Immature natural killer cell (primary cell): Measurements from ENCODE around the gene CCN6. TPM values are rescaled to one million over a fixed set of nuclear protein-coding genes. Genes with fewer than 3 reads are reported as not detected.
"Not testable (repeated sequence)": the region's sequence is repeated elsewhere in the genome, so short reads cannot be mapped to it uniquely, and the experiment has no call there.

Source experiments
- DNase-seq, 3 donors: peaks; one replicate each; pipeline ENCODE4 v3.0.0; 2022; ENCODE audit warnings: mixed read lengths in 1 of 3
- H3K27ac Mint-ChIP-seq, 6 donors: one replicate each; pipeline ENCODE4 v1.8.0; 2020; ENCODE audit warnings: mixed read lengths in 6 of 6, mild to moderate bottlenecking in 5 of 6, inconsistent platforms in 4 of 6, moderate library complexity in 3 of 6
- H3K27me3 Mint-ChIP-seq, 3 donors: one replicate each; pipeline ENCODE4 v1.8.0; 2020 to 2021; ENCODE audit warnings: low read depth in 3 of 3, mild to moderate bottlenecking in 3 of 3, mixed read lengths in 3 of 3, moderate library complexity in 3 of 3, inconsistent platforms in 1 of 3
- H3K36me3 Mint-ChIP-seq, 3 donors: one replicate each; pipeline ENCODE4 v1.8.0; 2020; ENCODE audit warnings: mixed read lengths in 3 of 3, inconsistent platforms in 2 of 3, mild to moderate bottlenecking in 2 of 3
- H3K4me1 Mint-ChIP-seq, 2 donors: one replicate each; pipeline ENCODE4 v1.8.0; 2020; ENCODE audit warnings: inconsistent platforms in 2 of 2, mild to moderate bottlenecking in 2 of 2, mixed read lengths in 2 of 2, moderate library complexity in 1 of 2
- H3K4me3 Mint-ChIP-seq, 5 donors: one replicate each; pipeline ENCODE4 v1.8.0; 2020; ENCODE audit warnings: mild to moderate bottlenecking in 5 of 5, mixed read lengths in 5 of 5, inconsistent platforms in 3 of 5, moderate library complexity in 3 of 5
- H3K9me3 Mint-ChIP-seq, 6 donors: one replicate each; pipeline ENCODE4 v1.8.0; 2020; ENCODE audit warnings: mild to moderate bottlenecking in 6 of 6, mixed read lengths in 6 of 6, inconsistent platforms in 4 of 6, moderate library complexity in 3 of 6
- polyA plus RNA-seq, 3 donors: library from polyadenylated mRNA; unstranded; fragments of 300-500 nt; fragmentation: Illumina TruSeq; gene quantifications; one replicate each; pipeline ENCODE4 v1.2.3, GENCODE V29; 2021

The CCN6 gene
- polyA plus RNA-seq, 3 donors from 2014 or later: not detected

DNA sequence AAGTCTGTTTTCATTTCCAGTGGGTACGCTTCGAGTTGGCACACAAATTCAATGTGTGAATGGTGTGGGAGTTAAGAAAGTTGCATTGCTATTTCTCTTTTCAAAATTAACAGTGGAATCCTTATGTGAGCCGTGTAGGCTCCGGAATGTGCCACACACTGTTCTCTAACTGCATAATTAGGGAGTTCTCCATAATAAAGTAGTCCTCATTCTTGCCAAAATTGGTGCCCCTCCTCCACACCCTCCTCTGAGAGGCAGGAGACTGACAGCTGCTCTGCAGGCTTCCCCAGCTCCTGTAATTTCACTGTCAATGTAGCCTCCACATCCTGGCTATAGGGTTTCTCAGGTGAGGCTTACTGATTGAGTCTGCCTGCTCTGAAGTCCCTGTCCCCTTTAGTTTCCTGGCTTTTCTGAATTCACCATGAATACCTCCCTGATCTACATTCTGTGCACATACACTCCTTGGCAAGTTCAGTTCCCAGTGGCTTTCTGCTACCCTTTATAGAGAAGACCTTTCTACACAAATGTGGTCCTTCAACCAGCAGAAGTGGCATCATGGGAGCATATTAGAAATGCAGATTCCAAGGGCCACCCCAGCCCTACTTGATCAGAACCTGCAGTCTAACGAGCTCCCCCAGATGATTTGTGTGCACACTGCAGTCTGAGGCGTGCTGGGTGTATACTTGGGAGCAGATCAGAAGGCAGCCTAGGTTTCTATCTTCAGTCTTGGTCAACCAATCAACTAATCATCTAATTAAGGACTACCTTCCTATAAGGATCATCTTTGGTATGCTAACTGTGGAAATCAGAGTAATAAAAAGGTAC lies 19.9 kb upstream of the CCN6 start:
- no peak overlapping the region for H3K4me3 Mint-ChIP-seq
- H3K4me1 Mint-ChIP-seq: peaks cover 8 to 25% of the 10 kb centered on the region in 2 donors
- no peaks in the 10 kb centered on the region for H3K36me3 Mint-ChIP-seq
- H3K27me3 Mint-ChIP-seq: peaks cover 0 to 2% (median 0%) of the 10 kb centered on the region in 3 donors
- H3K9me3 Mint-ChIP-seq: no peaks in the 10 kb centered on the region
- no peak for DNase-seq
- H3K27ac Mint-ChIP-seq: no peak overlapping the region

- H3K36me3 Mint-ChIP-seq: no peaks in the 10 kb centered on the region
- no peak overlapping the region for H3K4me3 Mint-ChIP-seq
- H3K27ac Mint-ChIP-seq: no peak overlapping the region
- DNase-seq: no peak
- peaks cover 2 to 19% of the 10 kb centered on the region in 2 donors for H3K4me1 Mint-ChIP-seq
- peaks cover 0 to 4% (median 0%) of the 10 kb centered on the region in 3 donors for H3K27me3 Mint-ChIP-seq
- H3K9me3 Mint-ChIP-seq: no peaks in the 10 kb centered on the region
Measured at GRCh38 chr6:112034616-112034995, 19.3 kb upstream of the CCN6 start.

GRCh38 chr6:112036088-112036637 lies 17.7 kb upstream of the CCN6 start:
- peaks cover 0 to 8% of the 10 kb centered on the region in 2 donors for H3K4me1 Mint-ChIP-seq
- H3K27me3 Mint-ChIP-seq: peaks cover 0 to 3% (median 0%) of the 10 kb centered on the region in 3 donors
- H3K4me3 Mint-ChIP-seq: no peak overlapping the region
- DNase-seq: no peak
- no peaks in the 10 kb centered on the region for H3K36me3 Mint-ChIP-seq
- H3K27ac Mint-ChIP-seq: no peak overlapping the region
- no peaks in the 10 kb centered on the region for H3K9me3 Mint-ChIP-seq

DNA sequence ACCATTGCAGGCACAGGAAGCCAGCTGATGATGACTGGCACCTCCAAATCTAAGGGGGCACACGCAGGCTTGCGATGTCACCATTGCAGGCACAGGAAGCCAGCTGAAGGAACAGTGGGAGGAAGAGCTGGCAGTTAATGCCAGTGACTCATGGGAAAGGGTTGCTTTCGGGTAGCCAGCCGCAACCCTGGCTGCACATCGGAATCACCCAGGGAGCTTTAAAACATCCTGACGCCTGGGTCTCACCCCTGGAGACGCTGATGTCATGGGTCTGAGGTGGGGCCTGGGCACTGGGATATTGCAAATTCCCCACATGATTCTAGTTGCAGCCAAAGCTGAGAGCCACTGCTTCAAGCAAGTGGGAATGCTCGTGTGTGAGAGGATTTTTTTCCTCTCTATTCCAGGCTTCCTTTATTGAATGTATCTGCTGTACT lies 16.1 kb upstream of the CCN6 start:
- H3K27me3 Mint-ChIP-seq: peaks cover 0 to 3% (median 0%) of the 10 kb centered on the region in 3 donors
- no peak overlapping the region for H3K27ac Mint-ChIP-seq
- no peaks in the 10 kb centered on the region for H3K9me3 Mint-ChIP-seq
- H3K4me3 Mint-ChIP-seq: no peak overlapping the region
- DNase-seq: no peak
- H3K4me1 Mint-ChIP-seq: peaks cover 7 to 18% of the 10 kb centered on the region in 2 donors
- H3K36me3 Mint-ChIP-seq: no peaks in the 10 kb centered on the region

DNA sequence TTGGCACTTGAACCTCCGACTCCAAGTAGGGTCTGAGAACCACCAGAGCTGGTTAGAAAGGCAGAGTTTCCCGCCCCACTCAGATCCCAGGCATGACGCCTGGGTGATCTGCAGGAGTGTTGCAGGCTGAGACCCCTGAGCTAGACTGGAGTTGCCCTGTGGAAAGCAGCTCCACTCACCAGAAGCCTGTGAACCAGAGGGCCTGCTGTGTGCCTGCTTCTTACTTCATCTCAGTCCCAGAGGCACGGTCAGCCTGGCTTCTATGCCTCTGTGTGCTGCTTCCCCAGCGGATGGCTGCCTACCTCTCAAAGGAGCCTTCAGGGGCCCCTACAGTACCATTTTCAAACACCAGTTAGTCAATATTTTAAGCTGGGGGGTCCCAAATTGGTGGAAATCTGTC lies 15.6 kb upstream of the CCN6 start:
- Mint-ChIP-seq H3K4me1 (peaks cover 8 to 20% of the 10 kb centered on the region in 2 donors), H3K27me3 (peaks cover 0 to 3% (median 2%) of the 10 kb centered on the region in 3 donors), H3K9me3 (no peaks in the 10 kb centered on the region), H3K36me3 (no peaks in the 10 kb centered on the region), H3K4me3 (no peak overlapping the region), H3K27ac (no peak overlapping the region)
- DNase-seq: no peak

DNA sequence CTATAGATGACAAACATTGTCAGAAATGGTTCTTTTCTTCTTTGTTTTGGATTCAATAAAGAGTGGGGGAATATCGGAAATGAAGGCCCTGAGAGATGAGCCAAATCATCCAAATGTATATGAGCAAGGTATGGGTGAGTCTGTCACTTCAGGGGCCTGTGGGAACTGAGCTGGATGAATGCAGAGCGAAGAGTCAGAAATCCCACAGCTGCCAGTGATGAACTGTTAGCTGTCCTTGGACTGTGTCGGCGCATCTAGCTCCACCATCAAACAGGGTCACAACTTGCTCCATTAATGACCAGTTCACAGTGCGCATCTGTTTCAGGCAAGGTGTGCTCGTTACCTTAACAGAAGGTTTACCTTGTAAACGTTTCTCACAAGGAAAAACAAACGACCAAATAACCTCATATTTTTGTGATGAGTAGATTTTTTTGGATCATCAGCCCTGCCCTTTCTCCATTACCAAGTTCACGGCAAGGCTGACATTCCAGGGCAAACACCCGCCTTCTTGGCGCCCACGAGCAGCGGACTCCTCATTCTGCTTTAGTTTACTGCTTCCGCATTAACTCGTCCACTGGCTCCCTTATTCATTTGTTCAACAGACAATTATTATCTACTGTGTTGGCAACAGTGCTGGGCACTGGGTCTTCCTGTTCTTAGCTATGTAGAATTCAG lies 15.0 kb upstream of the CCN6 start:
- H3K9me3 Mint-ChIP-seq: no peaks in the 10 kb centered on the region
- no peaks in the 10 kb centered on the region for H3K36me3 Mint-ChIP-seq
- H3K4me3 Mint-ChIP-seq: no peak overlapping the region
- no peak for DNase-seq
- peaks cover 11 to 20% of the 10 kb centered on the region in 2 donors for H3K4me1 Mint-ChIP-seq
- H3K27me3 Mint-ChIP-seq: peaks cover 0 to 6% (median 5%) of the 10 kb centered on the region in 3 donors
- no peak overlapping the region for H3K27ac Mint-ChIP-seq

DNA sequence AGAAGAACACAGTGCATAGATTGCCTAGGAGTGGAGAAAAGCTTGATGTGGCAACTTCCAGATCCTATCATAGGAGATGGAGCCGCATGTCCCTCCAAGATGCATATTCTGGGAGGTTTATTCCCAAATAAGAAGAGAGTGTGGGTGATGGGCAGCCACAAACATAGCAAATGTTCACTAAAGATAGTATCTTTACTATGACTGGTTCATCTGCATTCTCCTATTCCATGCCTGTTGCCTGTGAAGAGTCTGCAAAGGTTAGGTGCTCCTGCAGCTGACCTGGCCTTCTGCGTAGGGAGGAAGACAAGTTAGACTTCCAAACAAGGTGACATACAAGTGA lies 14.5 kb upstream of the CCN6 start:
- peaks cover 0 to 6% (median 5%) of the 10 kb centered on the region in 3 donors for H3K27me3 Mint-ChIP-seq
- H3K4me1 Mint-ChIP-seq: peaks cover 11 to 20% of the 10 kb centered on the region in 2 donors
- DNase-seq: no peak
- no peaks in the 10 kb centered on the region for H3K36me3 Mint-ChIP-seq
- H3K9me3 Mint-ChIP-seq: no peaks in the 10 kb centered on the region
- no peak overlapping the region for H3K4me3 Mint-ChIP-seq
- H3K27ac Mint-ChIP-seq: peak overlapping the region in 1 of 6 donors; percentile 11

DNA sequence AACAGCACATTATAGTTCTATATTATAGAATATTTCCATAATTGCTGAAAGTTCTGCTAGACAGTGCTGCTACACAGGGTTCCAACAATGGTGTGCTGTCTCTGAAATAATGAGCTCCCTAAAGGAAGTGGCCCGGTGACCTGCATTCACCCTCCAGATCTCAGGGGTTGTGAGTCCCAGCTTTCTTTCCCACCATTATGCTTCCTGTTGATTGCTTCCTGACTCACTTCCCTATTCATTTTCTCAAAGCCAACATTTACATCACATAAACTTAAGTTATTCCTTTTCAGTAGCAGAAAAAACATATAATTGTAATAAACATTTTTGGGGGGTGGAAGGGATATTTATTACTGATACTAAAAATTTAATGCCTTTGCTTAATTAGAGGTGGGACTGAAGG lies 12.9 kb upstream of the CCN6 start:
- peaks cover 11 to 12% of the 10 kb centered on the region in 2 donors for H3K4me1 Mint-ChIP-seq
- H3K27me3 Mint-ChIP-seq: peaks cover 0 to 6% (median 5%) of the 10 kb centered on the region in 3 donors
- no peaks in the 10 kb centered on the region for H3K36me3 Mint-ChIP-seq
- no peak overlapping the region for H3K27ac Mint-ChIP-seq
- no peak for DNase-seq
- H3K9me3 Mint-ChIP-seq: no peaks in the 10 kb centered on the region
- no peak overlapping the region for H3K4me3 Mint-ChIP-seq

DNA sequence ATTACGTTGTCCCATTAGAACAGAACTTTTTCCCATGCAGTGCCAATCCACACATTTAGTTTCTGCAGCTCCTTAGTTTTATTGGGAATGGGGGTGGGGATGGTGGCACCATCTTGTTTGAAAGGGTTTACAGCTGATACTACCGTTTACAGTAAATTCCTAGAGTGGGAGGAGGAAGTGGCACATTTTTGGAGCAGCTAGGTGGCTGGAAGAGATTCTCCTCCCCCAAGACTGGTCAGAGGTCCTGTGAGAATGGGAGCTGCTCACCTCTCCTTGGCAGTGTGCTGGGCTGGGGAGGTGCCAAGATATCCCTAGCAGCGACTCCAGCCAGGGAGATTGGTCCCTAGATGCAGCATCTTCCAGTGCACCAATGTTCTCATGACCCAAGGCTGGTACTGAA lies 12.4 kb upstream of the CCN6 start:
- H3K36me3 Mint-ChIP-seq: no peaks in the 10 kb centered on the region
- H3K27ac Mint-ChIP-seq: peak overlapping the region in 3 of 6 donors; percentile 56 to 98 (median 96)
- H3K9me3 Mint-ChIP-seq: no peaks in the 10 kb centered on the region
- H3K4me1 Mint-ChIP-seq: peaks cover 11 to 12% of the 10 kb centered on the region in 2 donors
- H3K4me3 Mint-ChIP-seq: peak overlapping the region in 3 of 5 donors; percentile 10 to 41 (median 30)
- H3K27me3 Mint-ChIP-seq: peaks cover 0 to 6% (median 5%) of the 10 kb centered on the region in 3 donors
- DNase-seq: no peak

DNA sequence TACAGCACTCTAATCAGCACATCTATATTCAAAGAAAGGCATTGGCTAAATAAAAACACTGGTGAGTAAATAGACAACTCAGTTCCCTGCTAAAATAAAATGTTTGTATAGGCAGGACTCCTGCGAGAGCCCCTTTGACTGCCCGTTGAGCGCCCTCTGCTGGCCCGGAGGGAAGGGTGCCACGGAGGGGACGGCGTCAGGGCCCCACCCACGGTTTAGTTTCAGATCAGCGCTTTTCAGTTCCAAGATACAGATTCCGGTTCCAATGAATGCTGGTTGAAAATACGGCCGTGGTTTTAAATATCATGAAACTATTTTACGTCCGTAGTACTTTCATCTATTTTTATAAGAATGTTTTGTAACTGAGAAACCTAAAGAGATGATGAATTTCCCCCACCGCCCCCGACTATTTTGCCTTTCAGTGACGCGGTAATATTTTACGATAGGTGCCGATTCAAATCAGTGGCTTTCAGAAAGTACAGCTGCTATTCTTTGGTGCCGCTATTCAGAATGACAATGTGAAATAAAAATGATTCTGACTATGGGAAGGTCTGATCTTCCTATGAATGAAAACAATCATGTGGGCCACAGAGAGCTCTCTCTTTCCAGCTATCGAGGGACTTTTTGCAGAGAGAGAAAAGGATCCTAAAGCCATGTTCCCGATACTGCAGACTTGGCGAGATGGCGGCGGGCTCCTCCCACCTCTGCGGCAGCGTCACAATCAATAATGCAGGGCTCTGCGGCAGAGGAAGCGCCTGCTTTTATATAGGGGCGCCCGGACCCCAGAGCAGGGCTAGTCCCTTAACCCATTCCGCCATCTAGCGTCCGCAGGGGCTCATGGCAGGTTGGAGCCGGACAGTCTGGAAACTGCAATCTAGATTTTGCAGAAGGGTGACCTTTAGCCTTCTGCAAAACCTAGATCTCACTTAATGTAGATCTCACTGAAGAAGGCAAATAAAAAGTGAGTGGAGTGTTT lies 10.6 kb upstream of the CCN6 start:
- Mint-ChIP-seq H3K9me3 (no peaks in the 10 kb centered on the region), H3K27me3 (peaks cover 0 to 6% (median 5%) of the 10 kb centered on the region in 3 donors), H3K36me3 (no peaks in the 10 kb centered on the region), H3K4me3 (peak overlapping the region; percentile 94 to 98 (median 97)), H3K4me1 (peaks cover 11 to 12% of the 10 kb centered on the region in 2 donors), H3K27ac (peak overlapping the region; percentile 95 to 99 (median 98))
- DNase-seq: peak; percentile 83 to 87 (median 85)

- Mint-ChIP-seq H3K27me3 (peaks cover 0 to 6% (median 5%) of the 10 kb centered on the region in 3 donors), H3K36me3 (no peaks in the 10 kb centered on the region), H3K4me3 (peak overlapping the region in 1 of 5 donors; percentile 98), H3K4me1 (peaks cover 11 to 12% of the 10 kb centered on the region in 2 donors), H3K9me3 (no peaks in the 10 kb centered on the region), H3K27ac (peak overlapping the region in 1 of 6 donors; percentile 51)
- DNase-seq: no peak
Measured at GRCh38 chr6:112044196-112044595, 9.7 kb upstream of the CCN6 start.

GRCh38 chr6:112044856-112045255 lies 9.0 kb upstream of the CCN6 start:
- Mint-ChIP-seq H3K27ac (no peak overlapping the region), H3K36me3 (no peaks in the 10 kb centered on the region), H3K27me3 (peaks cover 0 to 5% (median 3%) of the 10 kb centered on the region in 3 donors), H3K9me3 (no peaks in the 10 kb centered on the region), H3K4me1 (peaks cover 11 to 12% of the 10 kb centered on the region in 2 donors), H3K4me3 (no peak overlapping the region)
- DNase-seq: no peak

- H3K4me3 Mint-ChIP-seq, H3K27me3 Mint-ChIP-seq, H3K9me3 Mint-ChIP-seq, DNase-seq, H3K4me1 Mint-ChIP-seq, H3K27ac Mint-ChIP-seq, H3K36me3 Mint-ChIP-seq: not testable (repeated sequence)
Measured at GRCh38 chr6:112047523-112047922, 6.4 kb upstream of the CCN6 start.
